ENCODE results near the gene RFX8. TPM values are rescaled to one million over a fixed set of nuclear protein-coding genes. Genes with fewer than 3 reads are reported as not detected.
"Not testable (repeated sequence)": the region's sequence is repeated elsewhere in the genome, so short reads cannot be mapped to it uniquely, and the experiment has no call there.

Gene RFX8
- total and polyA plus RNA-seq, 2 donors (not counting 3 experiments of a cell fraction or from before 2014, with no cell fraction given) = 0.21 to 1.00 TPM

GRCh38 chr2:101463421-101463820 is 11.5 kb downstream of the RFX8 start:
- dilution Hi-C loops (cut with MboI; ENCODE audit: extremely low pct_ligation_motif_present, low sequenced_read_pairs) (no loop called here), intact Hi-C loops (cut with micrococcal nuclease) (no loop called here)
- H3K9me1 ChIP-seq (replicated peaks; ENCODE audit: control insufficient read depth, extremely low read depth, insufficient read depth, low read length) = no peaks in the 10 kb centered on the region
- H3K9me3 ChIP-seq (replicated peaks; ENCODE audit: control insufficient read depth, insufficient read depth, low read length) = no peaks in the 10 kb centered on the region
- no peaks in the 10 kb centered on the region for H3K27me3 ChIP-seq (ENCODE audit: control insufficient read depth in 2 of 2, insufficient read depth in 2 of 2, low read length in 2 of 2)
- H3K4me1 ChIP-seq (ENCODE audit: control insufficient read depth, extremely low read depth, insufficient read depth, low read length) = peaks cover 39% of the 10 kb centered on the region
- H3K9ac ChIP-seq (replicated peaks; ENCODE audit: extremely low read depth, insufficient read depth, low read length) = peak overlapping the region; percentile 50
- TF ChIP-seq MYC (IDR thresholded peaks at IDR 0.05; ENCODE audit: low read depth, low read length) = no peak
- no peak for TF ChIP-seq JUN (IDR thresholded peaks at IDR 0.05; ENCODE audit: borderline replicate concordance, insufficient read depth, insufficient read length, low read depth)
- no peak for TF ChIP-seq MAX (IDR thresholded peaks at IDR 0.05; ENCODE audit: insufficient read depth, insufficient read length)
- no peak for TF ChIP-seq POLR2AphosphoS5 (IDR thresholded peaks at IDR 0.05; ENCODE audit: insufficient read depth, low read depth, low read length)
- peak overlapping the region; percentile 89 for H3K27ac ChIP-seq (ENCODE audit: insufficient read depth, low read depth, low read length)
- no peak for DNase-seq (ENCODE audit: low read depth, low spot score)
- no peak for FAIRE-seq
- POLR2A ChIA-PET = no interaction called here
- no peaks in the 10 kb centered on the region for H3K79me2 ChIP-seq (ENCODE audit: control insufficient read depth, insufficient read depth, low read length)
- no TSS peak for BruUV-seq (replicated peaks)
- H2AFZ ChIP-seq (ENCODE audit: low read depth, low read length) = peak overlapping the region; percentile 53
- H4K20me1 ChIP-seq (replicated peaks; ENCODE audit: control insufficient read depth, extremely low read depth, insufficient read depth, low read length) = no peaks in the 10 kb centered on the region
- peak overlapping the region; percentile 55 for H3K4me2 ChIP-seq (ENCODE audit: insufficient read depth, low read length)
- CTCF ChIA-PET = interaction anchor here (1.7 to 2.4 kb wide), 4 partner anchors 34 to 368 kb away, joined by 4 to 10 read pairs (median 6); partner anchors contain the start of gene MAP4K4
- no peak overlapping the region for H3K4me3 ChIP-seq (replicated peaks in 1 of 3; ENCODE audit: insufficient read depth in 1 of 3, low read depth in 1 of 3, low read length in 3 of 3)
- no peaks in the 10 kb centered on the region for H3K36me3 ChIP-seq (ENCODE audit: control insufficient read depth in 2 of 2, extremely low read depth in 1 of 2, insufficient read depth in 2 of 2, low read length in 2 of 2)

- Histone ChIP-seq H3K4me2 (ENCODE audit: insufficient read depth, low read length) (no peak overlapping the region), H4K20me1 (replicated peaks; ENCODE audit: control insufficient read depth, extremely low read depth, insufficient read depth, low read length) (no peaks in the 10 kb centered on the region), H3K4me1 (ENCODE audit: control insufficient read depth, extremely low read depth, insufficient read depth, low read length) (peaks cover 34% of the 10 kb centered on the region), H3K9me3 (replicated peaks; ENCODE audit: control insufficient read depth, insufficient read depth, low read length) (no peaks in the 10 kb centered on the region), H3K36me3 (ENCODE audit: control insufficient read depth in 2 of 2, extremely low read depth in 1 of 2, insufficient read depth in 2 of 2, low read length in 2 of 2) (no peaks in the 10 kb centered on the region), H2AFZ (ENCODE audit: low read depth, low read length) (no peak overlapping the region), H3K27ac (ENCODE audit: insufficient read depth, low read depth, low read length) (no peak overlapping the region), H3K4me3 (replicated peaks in 1 of 3; ENCODE audit: insufficient read depth in 1 of 3, low read depth in 1 of 3, low read length in 3 of 3) (no peak overlapping the region), H3K9me1 (replicated peaks; ENCODE audit: control insufficient read depth, extremely low read depth, insufficient read depth, low read length) (no peaks in the 10 kb centered on the region), H3K27me3 (ENCODE audit: control insufficient read depth in 2 of 2, insufficient read depth in 2 of 2, low read length in 2 of 2) (no peaks in the 10 kb centered on the region), H3K9ac (replicated peaks; ENCODE audit: extremely low read depth, insufficient read depth, low read length) (no peak overlapping the region), H3K79me2 (ENCODE audit: control insufficient read depth, insufficient read depth, low read length) (no peaks in the 10 kb centered on the region)
- ChIA-PET CTCF (no interaction called here), POLR2A (no interaction called here)
- DNase-seq (ENCODE audit: low read depth, low spot score) (no peak), FAIRE-seq (no peak)
- no TSS peak for BruUV-seq (replicated peaks)
- no peak for TF ChIP-seq POLR2AphosphoS5 (IDR thresholded peaks at IDR 0.05; ENCODE audit: insufficient read depth, low read depth, low read length)
- TF ChIP-seq EZH2 (IDR thresholded peaks at IDR 0.05; ENCODE audit: borderline replicate concordance, low read depth, low read length, severe bottlenecking) = no peak
- TF ChIP-seq CTCF (IDR thresholded peaks at IDR 0.05; ENCODE audit: extremely low read depth in 1 of 2, insufficient read depth in 1 of 2, low read depth in 1 of 2, low read length in 2 of 2) = no peak
- no peak for TF ChIP-seq FOS (IDR thresholded peaks at IDR 0.05; ENCODE audit: borderline replicate concordance, insufficient read depth, low read length)
- intact Hi-C loops (cut with micrococcal nuclease) (no loop called here), dilution Hi-C loops (cut with MboI; ENCODE audit: extremely low pct_ligation_motif_present, low sequenced_read_pairs) (no loop called here)
Measured at GRCh38 chr2:101461381-101461780, 13.5 kb downstream of the RFX8 start.

- DNase-seq (ENCODE audit: low read depth, low spot score); CTCF ChIA-PET; H3K9me3 ChIP-seq (replicated peaks; ENCODE audit: control insufficient read depth, insufficient read depth, low read length); BruUV-seq (replicated peaks); H3K4me2 ChIP-seq (ENCODE audit: insufficient read depth, low read length); H3K36me3 ChIP-seq (ENCODE audit: control insufficient read depth in 2 of 2, extremely low read depth in 1 of 2, insufficient read depth in 2 of 2, low read length in 2 of 2); POLR2A ChIA-PET; dilution Hi-C loops (cut with MboI; ENCODE audit: extremely low pct_ligation_motif_present, low sequenced_read_pairs); H3K4me3 ChIP-seq (replicated peaks in 1 of 3; ENCODE audit: insufficient read depth in 1 of 3, low read depth in 1 of 3, low read length in 3 of 3); H2AFZ ChIP-seq (ENCODE audit: low read depth, low read length); H3K27me3 ChIP-seq (ENCODE audit: control insufficient read depth in 2 of 2, insufficient read depth in 2 of 2, low read length in 2 of 2); H3K9ac ChIP-seq (replicated peaks; ENCODE audit: extremely low read depth, insufficient read depth, low read length); H4K20me1 ChIP-seq (replicated peaks; ENCODE audit: control insufficient read depth, extremely low read depth, insufficient read depth, low read length); FAIRE-seq; H3K4me1 ChIP-seq (ENCODE audit: control insufficient read depth, extremely low read depth, insufficient read depth, low read length); H3K9me1 ChIP-seq (replicated peaks; ENCODE audit: control insufficient read depth, extremely low read depth, insufficient read depth, low read length); intact Hi-C loops (cut with micrococcal nuclease); H3K27ac ChIP-seq (ENCODE audit: insufficient read depth, low read depth, low read length); H3K79me2 ChIP-seq (ENCODE audit: control insufficient read depth, insufficient read depth, low read length): not testable (repeated sequence)
Measured at GRCh38 chr2:101454408-101454807, 20.5 kb downstream of the RFX8 start.

Data from endothelial cell of umbilical vein (primary cell).